Measurements from ENCODE around the gene FNDC5. TPM values are rescaled to one million over a fixed set of nuclear protein-coding genes. Genes with fewer than 3 reads are reported as not detected.

The FNDC5 gene
- total and polyA plus RNA-seq, 10 of the 15 experiments (the other 5 are each of a cell fraction or from before 2014, with no cell fraction given) = 0.01 to 0.29 (median 0.19) TPM; not detected in 4

DNA sequence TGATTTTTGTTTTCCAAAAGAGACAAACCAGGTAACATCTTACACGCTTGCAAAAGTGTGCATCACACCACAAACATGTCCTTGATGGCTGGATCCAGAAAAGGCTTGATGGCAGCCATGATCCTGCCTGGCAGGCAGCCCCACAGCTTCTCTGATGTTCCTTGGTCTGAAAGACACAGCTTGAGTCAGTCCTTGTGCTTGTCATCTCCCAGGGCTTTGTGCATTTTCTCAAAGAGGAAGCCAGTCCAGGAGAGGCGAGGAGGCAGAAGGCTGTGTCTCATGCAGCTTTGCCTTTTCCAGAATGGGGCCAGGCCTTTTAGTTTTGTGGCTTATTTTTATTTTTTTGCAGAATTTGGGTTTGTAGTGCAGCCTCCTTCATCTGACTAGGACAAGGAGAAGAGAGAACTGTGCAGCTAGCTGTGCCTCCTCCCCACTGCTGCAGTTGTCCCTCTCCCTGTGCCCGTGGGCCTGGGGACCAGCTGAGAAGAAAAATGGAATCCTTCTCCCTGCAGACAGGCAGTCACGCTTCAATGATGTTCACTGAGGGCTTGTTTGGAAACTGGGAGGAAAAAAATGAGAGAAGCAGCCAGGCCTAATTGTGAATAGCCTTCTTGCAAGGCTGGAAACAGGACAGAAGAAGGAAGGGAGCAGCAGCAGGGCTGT, 7.4 kb downstream of the FNDC5 start (continued):
- TF ChIP-seq WRNIP1 (IDR thresholded peaks at IDR 0.05; ENCODE audit: borderline replicate concordance, low read depth, low read length) = no peak
- TF ChIP-seq CHD1 (IDR thresholded peaks at IDR 0.05; ENCODE audit: low read depth, low read length) = no peak
- no peak for TF ChIP-seq SPI1 (IDR thresholded peaks at IDR 0.05; ENCODE audit: borderline replicate concordance, insufficient read depth, low read depth, low read length)
- no peak for TF ChIP-seq ZSCAN29 (IDR thresholded peaks at IDR 0.05)
- TF ChIP-seq, protein P1, sequence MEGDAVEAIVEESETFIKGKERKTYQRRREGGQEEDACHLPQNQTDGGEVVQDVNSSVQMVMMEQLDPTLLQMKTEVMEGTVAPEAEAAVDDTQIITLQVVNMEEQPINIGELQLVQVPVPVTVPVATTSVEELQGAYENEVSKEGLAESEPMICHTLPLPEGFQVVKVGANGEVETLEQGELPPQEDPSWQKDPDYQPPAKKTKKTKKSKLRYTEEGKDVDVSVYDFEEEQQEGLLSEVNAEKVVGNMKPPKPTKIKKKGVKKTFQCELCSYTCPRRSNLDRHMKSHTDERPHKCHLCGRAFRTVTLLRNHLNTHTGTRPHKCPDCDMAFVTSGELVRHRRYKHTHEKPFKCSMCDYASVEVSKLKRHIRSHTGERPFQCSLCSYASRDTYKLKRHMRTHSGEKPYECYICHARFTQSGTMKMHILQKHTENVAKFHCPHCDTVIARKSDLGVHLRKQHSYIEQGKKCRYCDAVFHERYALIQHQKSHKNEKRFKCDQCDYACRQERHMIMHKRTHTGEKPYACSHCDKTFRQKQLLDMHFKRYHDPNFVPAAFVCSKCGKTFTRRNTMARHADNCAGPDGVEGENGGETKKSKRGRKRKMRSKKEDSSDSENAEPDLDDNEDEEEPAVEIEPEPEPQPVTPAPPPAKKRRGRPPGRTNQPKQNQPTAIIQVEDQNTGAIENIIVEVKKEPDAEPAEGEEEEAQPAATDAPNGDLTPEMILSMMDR (IDR thresholded peaks at IDR 0.05 in 2 of 3, conservative IDR thresholded peaks at IDR 0.05 in 1 of 3; ENCODE audit: control insufficient read depth in 2 of 3, extremely low read depth in 1 of 3, insufficient read depth in 1 of 3, low read depth in 3 of 3, low read length in 3 of 3) = no peak
- TF ChIP-seq MEF2B (IDR thresholded peaks at IDR 0.05; ENCODE audit: partially characterized antibody, poor library complexity, severe bottlenecking) = no peak
- no peak for TF ChIP-seq ZZZ3 (IDR thresholded peaks at IDR 0.05; ENCODE audit: control insufficient read depth, insufficient read length, low read depth)
- no peak for TF ChIP-seq POLR2A (IDR thresholded peaks at IDR 0.05; ENCODE audit: low read depth, low read length)
- TF ChIP-seq SUZ12 (IDR thresholded peaks at IDR 0.05; ENCODE audit: unreplicated experiment) = no peak
- TF ChIP-seq JUND (IDR thresholded peaks at IDR 0.05; ENCODE audit: low read depth, low read length) = no peak
- TF ChIP-seq, protein P2, sequence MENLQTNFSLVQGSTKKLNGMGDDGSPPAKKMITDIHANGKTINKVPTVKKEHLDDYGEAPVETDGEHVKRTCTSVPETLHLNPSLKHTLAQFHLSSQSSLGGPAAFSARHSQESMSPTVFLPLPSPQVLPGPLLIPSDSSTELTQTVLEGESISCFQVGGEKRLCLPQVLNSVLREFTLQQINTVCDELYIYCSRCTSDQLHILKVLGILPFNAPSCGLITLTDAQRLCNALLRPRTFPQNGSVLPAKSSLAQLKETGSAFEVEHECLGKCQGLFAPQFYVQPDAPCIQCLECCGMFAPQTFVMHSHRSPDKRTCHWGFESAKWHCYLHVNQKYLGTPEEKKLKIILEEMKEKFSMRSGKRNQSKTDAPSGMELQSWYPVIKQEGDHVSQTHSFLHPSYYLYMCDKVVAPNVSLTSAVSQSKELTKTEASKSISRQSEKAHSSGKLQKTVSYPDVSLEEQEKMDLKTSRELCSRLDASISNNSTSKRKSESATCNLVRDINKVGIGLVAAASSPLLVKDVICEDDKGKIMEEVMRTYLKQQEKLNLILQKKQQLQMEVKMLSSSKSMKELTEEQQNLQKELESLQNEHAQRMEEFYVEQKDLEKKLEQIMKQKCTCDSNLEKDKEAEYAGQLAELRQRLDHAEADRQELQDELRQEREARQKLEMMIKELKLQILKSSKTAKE (IDR thresholded peaks at IDR 0.05; ENCODE audit: low read depth, poor library complexity, severe bottlenecking) = no peak

Measured in GM12878 (cell line).